Type B pancreatic cell (in vitro differentiated cells): ENCODE data around the gene GNPTAB. TPM values are rescaled to one million over a fixed set of nuclear protein-coding genes. Genes with fewer than 3 reads are reported as not detected.
"Not testable (repeated sequence)": the region's sequence is repeated elsewhere in the genome, so short reads cannot be mapped to it uniquely, and the experiment has no call there.

Source experiments
- DNase-seq: peaks from one replicate; pipeline ENCODE4 v3.0.0; 2021; ENCODE audit warnings: mixed read lengths; ENCODE audit not compliant: unreplicated experiment; ENCODE audit errors: extremely low spot score
- H3K27ac Mint-ChIP-seq: 2 replicates; pipeline ENCODE4 v1.8.0; 2021; ENCODE audit warnings: mild to moderate bottlenecking, mixed read lengths
- H3K27me3 Mint-ChIP-seq: 2 replicates; pipeline ENCODE4 v1.8.0; 2021; ENCODE audit warnings: mixed read lengths
- H3K36me3 Mint-ChIP-seq: 2 replicates; pipeline ENCODE4 v1.8.0; 2021; ENCODE audit warnings: mixed read lengths
- H3K4me1 Mint-ChIP-seq: one replicate; pipeline ENCODE4 v1.8.0; 2021; ENCODE audit warnings: mixed read lengths; ENCODE audit not compliant: unreplicated experiment
- H3K4me3 Mint-ChIP-seq: 2 replicates; pipeline ENCODE4 v1.8.0; 2021; ENCODE audit warnings: mild to moderate bottlenecking, mixed read lengths
- H3K9me3 Mint-ChIP-seq: 2 replicates; pipeline ENCODE4 v1.8.0; 2021; ENCODE audit warnings: mixed read lengths
- CTCF ChIP-seq: fragments of 200-600 bp; sonication (generic); conservative IDR thresholded peaks from 2 replicates; pipeline ENCODE4 v1.5.0; 2021; ENCODE audit warnings: antibody characterized with exemption, mild to moderate bottlenecking
- total RNA-seq: library from RNA; stranded (reverse); gene quantifications from 2 replicates; pipeline ENCODE4 v1.2.1, GENCODE V29; 2021; ENCODE audit warnings: low replicate concordance

The GNPTAB gene
- total RNA-seq, 1 donor from 2014 or later, result 29.4 TPM

GRCh38 chr12:101823039-101823438, 7.7 kb downstream of the GNPTAB start:
- DNase-seq, result no peak
- Mint-ChIP-seq H3K4me1 (peaks cover 12% of the 10 kb centered on the region), H3K36me3 (peaks cover 5% of the 10 kb centered on the region), H3K27me3 (no peaks in the 10 kb centered on the region), H3K9me3 (no peaks in the 10 kb centered on the region), H3K27ac (no peak overlapping the region), H3K4me3 (no peak overlapping the region)
- no peak for TF ChIP-seq CTCF

GRCh38 chr12:101819467-101819866, 11.3 kb downstream of the GNPTAB start:
- no peak for TF ChIP-seq CTCF
- peaks cover 5% of the 10 kb centered on the region for H3K36me3 Mint-ChIP-seq
- no peaks in the 10 kb centered on the region for H3K27me3 Mint-ChIP-seq
- peaks cover 5% of the 10 kb centered on the region for H3K9me3 Mint-ChIP-seq
- no peaks in the 10 kb centered on the region for H3K4me1 Mint-ChIP-seq
- H3K27ac Mint-ChIP-seq, result no peak overlapping the region
- H3K4me3 Mint-ChIP-seq, result no peak overlapping the region
- no peak for DNase-seq

GRCh38 chr12:101818689-101819088, 12.1 kb downstream of the GNPTAB start:
- H3K4me3 Mint-ChIP-seq, H3K27me3 Mint-ChIP-seq, H3K9me3 Mint-ChIP-seq, H3K36me3 Mint-ChIP-seq, H3K27ac Mint-ChIP-seq, DNase-seq, H3K4me1 Mint-ChIP-seq: not testable (repeated sequence)

- H3K27ac Mint-ChIP-seq, result no peak overlapping the region
- no peaks in the 10 kb centered on the region for H3K36me3 Mint-ChIP-seq
- no peaks in the 10 kb centered on the region for H3K27me3 Mint-ChIP-seq
- no peak for TF ChIP-seq CTCF
- no peak overlapping the region for H3K4me3 Mint-ChIP-seq
- DNase-seq, result no peak
- H3K4me1 Mint-ChIP-seq, result no peaks in the 10 kb centered on the region
- H3K9me3 Mint-ChIP-seq, result peaks cover 5% of the 10 kb centered on the region
Measured at GRCh38 chr12:101813117-101813516, 17.6 kb downstream of the GNPTAB start.

- not testable (repeated sequence) for H3K27me3 Mint-ChIP-seq, H3K4me3 Mint-ChIP-seq, H3K36me3 Mint-ChIP-seq, DNase-seq, H3K4me1 Mint-ChIP-seq, H3K27ac Mint-ChIP-seq, H3K9me3 Mint-ChIP-seq
Measured at GRCh38 chr12:101812716-101813115, 18.0 kb downstream of the GNPTAB start.

GRCh38 chr12:101811342-101811741, 19.4 kb downstream of the GNPTAB start:
- not testable (repeated sequence) for H3K27ac Mint-ChIP-seq, H3K36me3 Mint-ChIP-seq, H3K4me3 Mint-ChIP-seq, H3K4me1 Mint-ChIP-seq, H3K9me3 Mint-ChIP-seq, DNase-seq, H3K27me3 Mint-ChIP-seq

GRCh38 chr12:101809208-101809607, 21.6 kb downstream of the GNPTAB start:
- no peak overlapping the region for H3K4me3 Mint-ChIP-seq
- no peak for DNase-seq
- H3K9me3 Mint-ChIP-seq, result no peaks in the 10 kb centered on the region
- H3K27me3 Mint-ChIP-seq, result no peaks in the 10 kb centered on the region
- no peak overlapping the region for H3K27ac Mint-ChIP-seq
- no peaks in the 10 kb centered on the region for H3K4me1 Mint-ChIP-seq
- TF ChIP-seq CTCF, result no peak
- no peaks in the 10 kb centered on the region for H3K36me3 Mint-ChIP-seq
